IMR-90 (cell line): ENCODE measurements around the gene ITIH4. TPM values are rescaled to one million over a fixed set of nuclear protein-coding genes. Genes with fewer than 3 reads are reported as not detected.

Experiments
- ATAC-seq: fragments of 200-7000 bp; cut with Tn5 transposase; 2 replicates; pipeline ENCODE4 v1.9.1; 2020; ENCODE audit warnings: low read depth, mild to moderate bottlenecking, moderate library complexity
- BruUV-seq: library from RNA; stranded (reverse); fragments of 400-500 nt; replicated peaks from 2 replicates; lab custom pipeline; 2021; lab: Mats Ljungman, UMichigan
- CTCF ChIA-PET: fragments of 300-600 bp; formaldehyde crosslinking; extraction: SDS; loops from one replicate; lab custom pipeline; 2021; ENCODE audit warnings: antibody characterized with exemption; lab: Yijun Ruan, JAX
- POLR2A ChIA-PET: fragments of 300-600 bp; sonication (Branson Sonifier 250); formaldehyde crosslinking; loops from one replicate; lab custom pipeline; 2022; ENCODE audit warnings: antibody characterized with exemption; ENCODE audit not compliant: unreplicated experiment; lab: Charles Lee
- DNase-seq: peaks from one replicate; pipeline ENCODE4 v3.0.0; 2013
- H2AFZ ChIP-seq: replicated peaks from 2 replicates; pipeline ENCODE3; 2013; ENCODE audit warnings: low read length, mild to moderate bottlenecking; ENCODE audit not compliant: poor library complexity
- H2AK5ac ChIP-seq: 2 replicates; pipeline ENCODE4 v1.6.1; 2013; ENCODE audit warnings: low read depth, low read length, inconsistent platforms
- H2AK9ac ChIP-seq: replicated peaks from 2 replicates; pipeline ENCODE3; 2013; ENCODE audit warnings: mild to moderate bottlenecking, low read depth, low read length, moderate library complexity; ENCODE audit not compliant: poor library complexity
- H2BK120ac ChIP-seq: 2 replicates; pipeline ENCODE4 v1.6.1; 2013; ENCODE audit warnings: low read depth, low read length, inconsistent platforms
- H2BK15ac ChIP-seq: 3 replicates; pipeline ENCODE4 v1.6.1; 2013; ENCODE audit warnings: low read depth, low read length, inconsistent platforms
- H2BK20ac ChIP-seq: 2 replicates; pipeline ENCODE4 v1.6.1; 2013; ENCODE audit warnings: low read depth, mild to moderate bottlenecking, inconsistent platforms, low read length, moderate library complexity
- H2BK5ac ChIP-seq: 2 replicates; pipeline ENCODE4 v1.6.1; 2013; ENCODE audit warnings: mild to moderate bottlenecking, low read depth, low read length, inconsistent platforms; ENCODE audit not compliant: poor library complexity, severe bottlenecking
- H3K14ac ChIP-seq: replicated peaks from 2 replicates; pipeline ENCODE4 v1.6.1; 2013; ENCODE audit warnings: low read depth, low read length, inconsistent platforms
- H3K18ac ChIP-seq: 2 replicates; pipeline ENCODE4 v1.6.1; 2013; ENCODE audit warnings: low read depth, low read length, control low read depth
- H3K23ac ChIP-seq: 2 replicates; pipeline ENCODE4 v1.6.1; 2013; ENCODE audit warnings: low read depth, low read length, inconsistent platforms
- H3K27ac ChIP-seq: 2 replicates; pipeline ENCODE4 v1.5.1; 2013; ENCODE audit warnings: mild to moderate bottlenecking, control low read depth, low read length; ENCODE audit not compliant: insufficient read depth
- H3K27me3 ChIP-seq: 2 replicates; pipeline ENCODE4 v1.6.1; 2013; ENCODE audit warnings: low read length; ENCODE audit not compliant: control insufficient read depth, insufficient read depth
- H3K36me3 ChIP-seq: 2 replicates; pipeline ENCODE4 v1.6.1; 2013; ENCODE audit warnings: low read length, mixed read lengths; ENCODE audit not compliant: control insufficient read depth, insufficient read depth
- H3K4ac ChIP-seq: 2 replicates; pipeline ENCODE4 v1.6.1; 2013; ENCODE audit warnings: low read depth, low read length, inconsistent platforms
- H3K4me1 ChIP-seq: 2 replicates; pipeline ENCODE4 v1.6.1; 2013; ENCODE audit warnings: low read length, mixed read lengths; ENCODE audit not compliant: control insufficient read depth, insufficient read depth
- H3K4me2 ChIP-seq: 2 replicates; pipeline ENCODE4 v1.6.1; 2013; ENCODE audit warnings: low read depth, mild to moderate bottlenecking, control low read depth, low read length, moderate library complexity
- H3K4me3 ChIP-seq: 2 replicates; pipeline ENCODE4 v1.5.1; 2013; ENCODE audit warnings: low read depth, mild to moderate bottlenecking, control low read depth, low read length, moderate library complexity; ENCODE audit not compliant: insufficient read depth
- H3K56ac ChIP-seq: 2 replicates; pipeline ENCODE4 v1.6.1; 2013; ENCODE audit warnings: low read length, inconsistent platforms; ENCODE audit not compliant: insufficient read depth; ENCODE audit errors: extremely low read depth
- H3K79me1 ChIP-seq, 2 experiments: 2 replicates each; pipeline ENCODE4 v1.6.1; 2013; ENCODE audit warnings: low read length in 2 of 2, inconsistent platforms in 1 of 2, low read depth in 1 of 2
- H3K9ac ChIP-seq: 2 replicates; pipeline ENCODE4 v1.6.1; 2013; ENCODE audit warnings: low read depth, low read length, control low read depth
- H3K9me1 ChIP-seq: 2 replicates; pipeline ENCODE4 v1.6.1; 2013; ENCODE audit warnings: low read length, inconsistent platforms; ENCODE audit not compliant: insufficient read depth
- H3K9me3 ChIP-seq: 2 replicates; pipeline ENCODE4 v1.6.1; 2013; ENCODE audit warnings: low read length; ENCODE audit not compliant: control insufficient read depth, insufficient read depth
- H4K20me1 ChIP-seq: 2 replicates; pipeline ENCODE4 v1.6.1; 2013; ENCODE audit warnings: low read length, inconsistent platforms; ENCODE audit not compliant: insufficient read depth
- H4K5ac ChIP-seq: 2 replicates; pipeline ENCODE4 v1.6.1; 2013; ENCODE audit warnings: mild to moderate bottlenecking, low read depth, low read length, control low read depth
- H4K8ac ChIP-seq, 2 experiments: 2 replicates each; pipeline ENCODE4 v1.6.1; 2013; ENCODE audit warnings: low read depth in 2 of 2, low read length in 2 of 2, control low read depth in 1 of 2, inconsistent platforms in 1 of 2
- H4K91ac ChIP-seq: 2 replicates; pipeline ENCODE4 v1.6.1; 2013; ENCODE audit warnings: low read depth, low read length, inconsistent platforms; ENCODE audit not compliant: insufficient read depth
- BHLHE40 ChIP-seq: fragments of 150-350 bp; IDR thresholded peaks from 2 replicates; pipeline ENCODE4 v1.6.1; 2016; ENCODE audit warnings: mild to moderate bottlenecking, low read depth, low read length
- CEBPB ChIP-seq: IDR thresholded peaks from 2 replicates; pipeline ENCODE4 v1.6.1; 2012; ENCODE audit warnings: low read depth, low read length, improper control_type of control experiment
- CHD1 ChIP-seq: IDR thresholded peaks from 2 replicates; pipeline ENCODE4 v1.6.1; 2012; ENCODE audit warnings: low read depth, low read length, improper control_type of control experiment
- MAFK ChIP-seq: IDR thresholded peaks from 2 replicates; pipeline ENCODE4 v1.6.1; 2012; ENCODE audit warnings: low read depth, low read length, improper control_type of control experiment
- MAZ ChIP-seq: IDR thresholded peaks from 2 replicates; pipeline ENCODE4 v1.6.1; 2012; ENCODE audit warnings: low read depth, mild to moderate bottlenecking, low read length, improper control_type of control experiment, moderate library complexity, borderline replicate concordance
- MXI1 ChIP-seq: IDR thresholded peaks from 2 replicates; pipeline ENCODE4 v1.6.1; 2012; ENCODE audit warnings: low read depth, mild to moderate bottlenecking, low read length, moderate library complexity, borderline replicate concordance
- POLR2A ChIP-seq: IDR thresholded peaks from 2 replicates; pipeline ENCODE4 v1.6.1; 2012; ENCODE audit warnings: mild to moderate bottlenecking, low read depth, low read length
- RAD21 ChIP-seq: IDR thresholded peaks from 2 replicates; pipeline ENCODE4 v1.6.1; 2012; ENCODE audit warnings: low read length, improper control_type of control experiment
- RCOR1 ChIP-seq: IDR thresholded peaks from 2 replicates; pipeline ENCODE4 v1.6.1; 2012; ENCODE audit warnings: mild to moderate bottlenecking, low read length, improper control_type of control experiment; ENCODE audit not compliant: insufficient replicate concordance
- SMC3 ChIP-seq: fragments of 150-350 bp; IDR thresholded peaks from 2 replicates; pipeline ENCODE4 v1.6.1; 2016; ENCODE audit warnings: low read depth, mild to moderate bottlenecking, antibody characterized with exemption, low read length, moderate library complexity
- USF2 ChIP-seq: fragments of 150-350 bp; IDR thresholded peaks from 2 replicates; pipeline ENCODE4 v1.6.1; 2017; ENCODE audit warnings: mild to moderate bottlenecking, antibody characterized with exemption, low read length, low read depth
- WGBS, 2 experiments: methylation state at CpG; one replicate each; pipeline versions ENCODE4 v1.1.5 to v1.1.7; 2013; ENCODE audit warnings: missing lambda C conversion rate in 2 of 2; ENCODE audit not compliant: insufficient read length in 1 of 2; ENCODE audit errors: extremely low coverage in 2 of 2; 5-methylcytosine and 5-hydroxymethylcytosine counted together
- dilution Hi-C: fragments of 300-500 bp; cut with HindIII; formaldehyde crosslinking; loops from one replicate; pipeline ENCODE4 v1.14.3; 2018; ENCODE audit warnings: low sequenced_read_pairs; ENCODE audit not compliant: unreplicated experiment
- in situ Hi-C: fragments of 300-500 bp; cut with MboI; formaldehyde crosslinking; loops from 3 replicates; pipeline ENCODE4 v1.14.3; 2019; ENCODE audit warnings: low sequenced_read_pairs, inconsistent platforms, mixed read lengths
- intact Hi-C: fragments of 100-400 bp; cut with micrococcal nuclease; formaldehyde crosslinking; loops from 2 replicates; pipeline ENCODE4 v1.10.0; 2022
- polyA plus RNA-seq, 3 experiments: library from polyadenylated mRNA; depleted of rRNA; stranded (reverse); fragments of >200 nt; gene quantifications; 2 replicates each; pipeline ENCODE4 v1.2.3, GENCODE V29; 2012; ENCODE audit warnings: low replicate concordance in 1 of 3
- total RNA-seq: library from RNA; depleted of rRNA; stranded (reverse); fragments of >200 nt; gene quantifications from 2 replicates; pipeline ENCODE4 v1.2.3, GENCODE V29; 2012

ITIH4 gene
- total and polyA plus RNA-seq, 2 of the 4 experiments (the other 2 are of a cell fraction): 0.26 to 0.36 TPM

GRCh38 chr3:52784021-52784621 lies 46.4 kb downstream of the ITIH4 start (continued):
- no peak for TF ChIP-seq BHLHE40
- no peak for TF ChIP-seq RAD21
- TF ChIP-seq MAFK: no peak
- TF ChIP-seq SMC3: no peak
- TF ChIP-seq MAZ: no peak
- TF ChIP-seq RCOR1: no peak

- WGBS, 2 experiments: no CpG with 5 or more reads among the region's 3 CpGs
- Histone ChIP-seq H2BK20ac (no peak overlapping the region), H3K56ac (no peak overlapping the region), H3K9me1 (peaks cover 2% of the 10 kb centered on the region; the same call in 1 of the 2 replicates), H3K27me3 (peaks cover 56% of the 10 kb centered on the region), H3K36me3 (no peaks in the 10 kb centered on the region), H2AK9ac (no peak overlapping the region), H3K4me2 (no peak overlapping the region), H2BK120ac (no peak overlapping the region), H3K18ac (no peak overlapping the region), H3K9ac (no peak overlapping the region), H4K5ac (no peak overlapping the region), H4K91ac (no peak overlapping the region), H3K23ac (no peak overlapping the region), H3K79me1 (no peaks in the 10 kb centered on the region), H4K8ac (no peak overlapping the region), H3K4ac (no peak overlapping the region), H3K4me3 (no peak overlapping the region), H3K9me3 (no peaks in the 10 kb centered on the region), H2BK5ac (no peak overlapping the region), H2BK15ac (no peak overlapping the region), H4K20me1 (no peaks in the 10 kb centered on the region), H3K14ac (no peak overlapping the region), H2AK5ac (no peak overlapping the region), H2AFZ (no peak overlapping the region), H3K4me1 (no peaks in the 10 kb centered on the region), H3K27ac (no peak overlapping the region)
- dilution Hi-C loops: no loop called here
- ChIA-PET CTCF (no interaction called here), POLR2A (no interaction called here)
- in situ Hi-C loops: no loop called here
- no peak for ATAC-seq
- intact Hi-C loops: no loop called here
- no TSS peak for BruUV-seq
- TF ChIP-seq MXI1 (no peak), SMC3 (no peak), USF2 (no peak), MAZ (no peak), CHD1 (no peak), CEBPB (no peak), POLR2A (no peak)
- no peak for DNase-seq
Observed at GRCh38 chr3:52783211-52783555, 47.3 kb downstream of the ITIH4 start.
